HCT116 (cell line): ENCODE data around the gene CDC42EP4. TPM values are rescaled to one million over a fixed set of nuclear protein-coding genes. Genes with fewer than 3 reads are reported as not detected.
A peak's percentile ranks its signal among the peaks of the same experiment; 100 is the strongest.

Experiments used
- ATAC-seq: fragments of 200-7000 bp; cut with Tn5 transposase; 2 replicates; pipeline ENCODE4 v1.9.1; 2020; ENCODE audit warnings: mild to moderate bottlenecking, moderate library complexity
- BruUV-seq: library from RNA; stranded (reverse); fragments of 400-500 nt; replicated peaks from 2 replicates; lab custom pipeline; 2021; lab: Mats Ljungman, UMichigan
- CTCF ChIA-PET: fragments of 300-600 bp; sonication (Branson Sonifier 250); formaldehyde crosslinking; loops from one replicate; lab custom pipeline; 2021; ENCODE audit warnings: antibody characterized with exemption; lab: Charles Lee
- POLR2A ChIA-PET: fragments of 300-600, 350-600 bp; sonication (Branson Sonifier 250); formaldehyde crosslinking; loops from one replicate; lab custom pipeline; 2021; ENCODE audit warnings: antibody characterized with exemption; lab: Charles Lee
- RAD21 ChIA-PET, 2 experiments: fragments of 300-600 bp; sonication (Branson Sonifier 250); formaldehyde crosslinking; loops; one replicate each; lab custom pipeline; 2023; ENCODE audit warnings: low total read pairs in 2 of 2; ENCODE audit not compliant: uncharacterized antibody in 2 of 2, unreplicated experiment in 2 of 2, low non-redundant PET in 1 of 2; lab: Charles Lee
- DNase-seq: peaks from one replicate; pipeline ENCODE4 v3.0.0-alpha.2; 2010; ENCODE audit warnings: low read depth, low spot score
- H2AFZ ChIP-seq: fragments of 200-600 bp; shearing (Covaris generic), sonication (generic); 2 replicates; pipeline ENCODE4 v1.6.1; 2017; ENCODE audit warnings: low read depth, mixed run types, mixed read lengths, antibody characterized with exemption, low read length; ENCODE audit not compliant: poor library complexity, severe bottlenecking
- H3K27ac ChIP-seq: 2 replicates; pipeline ENCODE4 v1.5.1; 2012; ENCODE audit warnings: low read depth, low read length
- H3K27me3 ChIP-seq: fragments of 200-600 bp; sonication (generic); 2 replicates; pipeline ENCODE4 v1.6.1; 2016; ENCODE audit warnings: mixed run types, low read length, mixed read lengths; ENCODE audit not compliant: insufficient read depth
- H3K36me3 ChIP-seq, 2 experiments: fragments of 200-500 bp in 1 of 2; fragments of 200-600 bp in 1 of 2; sonication (Bioruptor generic) in 1 of 2; sonication (generic) in 1 of 2; 2 replicates each; pipeline versions ENCODE4 v1.5.1 to v1.6.1; 2014 to 2016; ENCODE audit warnings: low read length in 2 of 2, inconsistent platforms in 1 of 2, mixed read lengths in 1 of 2, mixed run types in 1 of 2; ENCODE audit not compliant: insufficient read depth in 2 of 2, control insufficient read depth in 1 of 2
- H3K4me1 ChIP-seq, 2 experiments: fragments of 200-600 bp in 1 of 2; sonication (generic) in 1 of 2; 2 replicates each; pipeline versions ENCODE4 v1.5.1 to v1.6.1; 2012 to 2017; ENCODE audit warnings: low read length in 2 of 2, inconsistent platforms in 1 of 2, mild to moderate bottlenecking in 1 of 2, mixed read lengths in 1 of 2, mixed run types in 1 of 2, moderate library complexity in 1 of 2; ENCODE audit not compliant: insufficient read depth in 2 of 2, control insufficient read depth in 1 of 2
- H3K4me2 ChIP-seq: fragments of 200-600 bp; sonication (generic); 2 replicates; pipeline ENCODE4 v1.6.1; 2017; ENCODE audit warnings: mixed run types, low read length, mixed read lengths
- H3K4me3 ChIP-seq, 2 experiments: fragments of 200-600 bp in 1 of 2; sonication (generic) in 1 of 2; replicated peaks in 1 of 2; 2 replicates each; pipeline ENCODE4 v1.5.1; 2011 to 2016; ENCODE audit warnings: low read length in 2 of 2, control low read depth in 1 of 2, low read depth in 1 of 2, mild to moderate bottlenecking in 1 of 2, mixed read lengths in 1 of 2, mixed run types in 1 of 2
- H3K79me2 ChIP-seq: fragments of 200-600 bp; sonication (generic); 2 replicates; pipeline ENCODE4 v1.6.1; 2017; ENCODE audit warnings: mild to moderate bottlenecking, mixed run types, low read length, moderate library complexity, mixed read lengths; ENCODE audit not compliant: insufficient read depth
- H3K9ac ChIP-seq: fragments of 200-600 bp; sonication (generic); 2 replicates; pipeline ENCODE4 v1.6.1; 2016; ENCODE audit warnings: low read length, mixed read lengths
- H3K9me2 ChIP-seq: fragments of 200-600 bp; sonication (generic), shearing (Covaris generic); 2 replicates; pipeline ENCODE4 v1.6.1; 2017; ENCODE audit warnings: mixed run types, mild to moderate bottlenecking, moderate library complexity; ENCODE audit not compliant: insufficient read depth
- H3K9me3 ChIP-seq, 2 experiments: fragments of 200-500 bp in 1 of 2; fragments of 200-600 bp in 1 of 2; sonication (Bioruptor generic) in 1 of 2; sonication (generic) in 1 of 2; 2 replicates each; pipeline ENCODE4 v1.6.1; 2014 to 2017; ENCODE audit warnings: low read length in 2 of 2, mixed read lengths in 2 of 2, inconsistent platforms in 1 of 2, low read depth in 1 of 2, mild to moderate bottlenecking in 1 of 2, mixed run types in 1 of 2, moderate library complexity in 1 of 2; ENCODE audit not compliant: control insufficient read depth in 1 of 2, insufficient read depth in 1 of 2
- H4K20me1 ChIP-seq: fragments of 200-600 bp; sonication (generic), shearing (Covaris generic); 2 replicates; pipeline ENCODE4 v1.6.1; 2017; ENCODE audit warnings: mixed run types, mild to moderate bottlenecking, moderate library complexity; ENCODE audit not compliant: insufficient read depth
- ATF3 ChIP-seq: IDR thresholded peaks from 2 replicates; pipeline ENCODE4 v1.6.1; 2012
- CEBPB ChIP-seq: IDR thresholded peaks from 2 replicates; pipeline ENCODE4 v1.6.1; 2012; ENCODE audit warnings: low read depth
- CTCF ChIP-seq, 3 experiments: fragments of 200-600 bp in 1 of 3; sonication (generic) in 1 of 3; IDR thresholded peaks in 2 of 3; conservative IDR thresholded peaks in 1 of 3; 2 replicates each; pipeline ENCODE4 v1.5.1; 2012 to 2017; ENCODE audit warnings: low read depth in 2 of 3, low read length in 2 of 3, antibody characterized with exemption in 1 of 3, borderline replicate concordance in 1 of 3, control low read depth in 1 of 3, mild to moderate bottlenecking in 1 of 3, mixed read lengths in 1 of 3, mixed run types in 1 of 3, moderate library complexity in 1 of 3; ENCODE audit not compliant: insufficient read depth in 1 of 3
- EGR1 ChIP-seq: IDR thresholded peaks from 2 replicates; pipeline ENCODE4 v1.6.1; 2012; ENCODE audit warnings: low read depth
- EZH2phosphoT487 ChIP-seq: fragments of 200-600 bp; IDR thresholded peaks from 2 replicates; pipeline ENCODE4 v1.6.1; 2018; ENCODE audit warnings: antibody characterized with exemption, borderline replicate concordance
- FOSL1 ChIP-seq: IDR thresholded peaks from 2 replicates; pipeline ENCODE4 v1.6.1; 2012; ENCODE audit warnings: low read depth
- JUND ChIP-seq: IDR thresholded peaks from 2 replicates; pipeline ENCODE4 v1.6.1; 2012
- POLR2A ChIP-seq: IDR thresholded peaks from 2 replicates; pipeline ENCODE4 v1.7.0; 2011; ENCODE audit warnings: borderline replicate concordance; ENCODE audit not compliant: insufficient read depth, insufficient read length; ENCODE audit errors: extremely low read depth
- POLR2AphosphoS5 ChIP-seq: IDR thresholded peaks from 2 replicates; pipeline ENCODE4 v1.6.1; 2011; ENCODE audit warnings: mild to moderate bottlenecking, low read depth, low read length, moderate library complexity
- RAD21 ChIP-seq: IDR thresholded peaks from 2 replicates; pipeline ENCODE4 v1.6.1; 2012; ENCODE audit warnings: low read depth, mild to moderate bottlenecking
- REST ChIP-seq: IDR thresholded peaks from 2 replicates; pipeline ENCODE4 v1.6.1; 2012; ENCODE audit warnings: low read depth
- SP1 ChIP-seq: IDR thresholded peaks from 2 replicates; pipeline ENCODE4 v1.6.1; 2012; ENCODE audit warnings: low read depth
- SRF ChIP-seq: IDR thresholded peaks from 2 replicates; pipeline ENCODE4 v1.6.1; 2012; ENCODE audit warnings: low read depth
- TCF7L2 ChIP-seq: IDR thresholded peaks from 2 replicates; pipeline ENCODE4 v1.7.0; 2011; ENCODE audit warnings: borderline replicate concordance, inconsistent platforms; ENCODE audit not compliant: insufficient read depth, insufficient read length; ENCODE audit errors: extremely low read depth
- YY1 ChIP-seq: IDR thresholded peaks from 2 replicates; pipeline ENCODE4 v1.6.1; 2011; ENCODE audit warnings: low read length, low read depth, moderate library complexity, mild to moderate bottlenecking; ENCODE audit not compliant: insufficient replicate concordance; ENCODE audit errors: extremely low read depth
- ZFX ChIP-seq: fragments of 450-650 bp; IDR thresholded peaks from 2 replicates; pipeline ENCODE4 v1.6.1; 2017
- ZNF274 ChIP-seq: fragments of 200-500 bp; sonication (Bioruptor generic); IDR thresholded peaks from 2 replicates; pipeline ENCODE4 v1.6.1; 2014; ENCODE audit warnings: mild to moderate bottlenecking, low read depth, low read length, inconsistent platforms
- intact Hi-C: fragments of 100-400 bp; cut with micrococcal nuclease; formaldehyde crosslinking; loops from 2 replicates; pipeline ENCODE4 v1.10.0; 2022
- total RNA-seq: library from RNA; stranded (reverse); gene quantifications from one replicate; pipeline ENCODE4 v1.2.1, GENCODE V29; 2021; ENCODE audit not compliant: unreplicated experiment

CDC42EP4 gene
- total RNA-seq, 1 experiment from 2014 or later: 54.9 TPM

GRCh38 chr17:73311428-73311780 is 397 bp downstream of the CDC42EP4 start:
- TF ChIP-seq ATF3 (no peak), TCF7L2 (no peak), YY1 (no peak), POLR2A (no peak), RAD21 (no peak), EGR1 (no peak), FOSL1 (no peak), ZNF274 (no peak), SRF (no peak), ZFX (no peak), JUND (no peak), REST (no peak), EZH2phosphoT487 (no peak), CEBPB (no peak), SP1 (no peak), CTCF (IDR thresholded peaks at IDR 0.05 in 2 of 3, conservative IDR thresholded peaks at IDR 0.05 in 1 of 3; ENCODE audit: borderline replicate concordance in 1 of 3, insufficient read depth in 1 of 3, low read depth in 2 of 3, low read length in 2 of 3) (no peak), POLR2AphosphoS5 (no peak)
- POLR2A ChIA-PET: interaction anchor here (0.6 to 1.6 kb wide), 7 partner anchors 10 to 719 kb away, joined by 3 to 8 read pairs (median 6); no protein-coding TSS in a partner anchor
- intact Hi-C loops: loop anchor here (1.0 to 2.0 kb wide), 2 partner anchors 29 to 59 kb away; no protein-coding TSS in a partner anchor
- CTCF ChIA-PET: interaction anchor here (0.8 to 2.2 kb wide), 12 partner anchors 8 to 59 kb away, joined by 3 to 25 read pairs (median 4); no protein-coding TSS in a partner anchor
- RAD21 ChIA-PET: interaction anchor here (0.7 to 2.0 kb wide), 3 partner anchors 49 to 305 kb away, joined by 3 to 6 read pairs (median 4); no protein-coding TSS in a partner anchor
- ATAC-seq (peak; percentile 18), DNase-seq (no peak)
- no peaks in the 10 kb centered on the region for H3K36me3 ChIP-seq
- peak overlapping the region; percentile 88 for H3K27ac ChIP-seq
- no peaks in the 10 kb centered on the region for H3K27me3 ChIP-seq
- peak overlapping the region; percentile 96 for H3K4me2 ChIP-seq
- no peaks in the 10 kb centered on the region for H3K9me3 ChIP-seq
- H4K20me1 ChIP-seq: no peaks in the 10 kb centered on the region
- H3K9ac ChIP-seq: peak overlapping the region; percentile 96
- H2AFZ ChIP-seq: no peak overlapping the region
- H3K4me3 ChIP-seq: peak overlapping the region; percentile 97 to 100
- H3K79me2 ChIP-seq: peaks cover 50% of the 10 kb centered on the region
- peaks cover 39 to 51% of the 10 kb centered on the region in 2 experiments for H3K4me1 ChIP-seq
- TSS peak; percentile 27 for BruUV-seq
- no peaks in the 10 kb centered on the region for H3K9me2 ChIP-seq
